SU-DHL-6 (cell line): ENCODE measurements around the gene CYB5A.

Experiments used
- H2AFZ ChIP-seq: fragments of 200-600 bp; sonication (generic); 2 replicates; pipeline ENCODE4 v1.6.1; 2014; ENCODE audit warnings: low read depth, mild to moderate bottlenecking, moderate library complexity, mixed read lengths, antibody characterized with exemption, low read length; ENCODE audit not compliant: severe bottlenecking
- H3F3A ChIP-seq: fragments of 200-600 bp; shearing (Covaris generic); 2 replicates; pipeline ENCODE4 v1.6.0; 2016; ENCODE audit warnings: antibody characterized with exemption, mild to moderate bottlenecking; ENCODE audit not compliant: insufficient read depth
- H3K27ac ChIP-seq: fragments of 200-600 bp; sonication (generic); 2 replicates; pipeline ENCODE4 v1.5.1; 2016; ENCODE audit warnings: low read depth, mild to moderate bottlenecking, low read length, moderate library complexity, mixed read lengths
- H3K27me3 ChIP-seq: fragments of 200-600 bp; sonication (generic), shearing (Covaris generic); 2 replicates; pipeline ENCODE4 v1.6.0; 2014; ENCODE audit warnings: mild to moderate bottlenecking, low read length
- H3K36me3 ChIP-seq: fragments of 200-600 bp; sonication (generic); 2 replicates; pipeline ENCODE4 v1.6.1; 2014; ENCODE audit warnings: mild to moderate bottlenecking, low read length, mixed read lengths
- H3K4me2 ChIP-seq: fragments of 300-600, 200-600 bp; shearing (Covaris generic), sonication (generic); 2 replicates; pipeline ENCODE4 v1.6.0; 2014; ENCODE audit warnings: low read length, low read depth, mild to moderate bottlenecking; ENCODE audit not compliant: poor library complexity, severe bottlenecking
- H3K4me3 ChIP-seq: fragments of 200-600 bp; sonication (generic); 2 replicates; pipeline ENCODE4 v1.5.1; 2014; ENCODE audit warnings: antibody characterized with exemption, low read length, mild to moderate bottlenecking, mixed read lengths; ENCODE audit not compliant: insufficient read depth, poor library complexity, severe bottlenecking
- H3K79me2 ChIP-seq: fragments of 200-600 bp; sonication (generic); 2 replicates; pipeline ENCODE4 v1.6.1; 2014; ENCODE audit warnings: mild to moderate bottlenecking, low read length, moderate library complexity; ENCODE audit not compliant: insufficient read depth
- H3K9ac ChIP-seq: fragments of 200-600 bp; sonication (generic); 2 replicates; pipeline ENCODE4 v1.7.0; 2014; ENCODE audit warnings: mild to moderate bottlenecking, low read length
- H3K9me2 ChIP-seq: fragments of 200-600 bp; sonication (generic); replicated peaks from 2 replicates; pipeline ENCODE4 v1.6.1; 2014; ENCODE audit warnings: low read length; ENCODE audit not compliant: insufficient read depth
- H3K9me3 ChIP-seq: fragments of 200-600 bp; sonication (generic); 2 replicates; pipeline ENCODE4 v1.6.1; 2014; ENCODE audit warnings: low read length, mixed read lengths; ENCODE audit not compliant: insufficient read depth
- H4K20me1 ChIP-seq: fragments of 200-600 bp; sonication (generic); 2 replicates; pipeline ENCODE4 v1.6.1; 2014; ENCODE audit warnings: low read depth, mild to moderate bottlenecking, antibody characterized with exemption, low read length, moderate library complexity, mixed read lengths
- EZH2phosphoT487 ChIP-seq: fragments of 200-600 bp; sonication (generic), shearing (Covaris generic); conservative IDR thresholded peaks from 2 replicates; pipeline ENCODE4 v1.6.1; 2018; ENCODE audit warnings: mild to moderate bottlenecking, antibody characterized with exemption, low read length, moderate library complexity, mixed read lengths
- TF ChIP-seq, protein P1 (sequence below): fragments of 200-600 bp; sonication (generic); IDR thresholded peaks from one replicate; pipeline ENCODE4 v1.5.1; 2017; ENCODE audit warnings: antibody characterized with exemption, mild to moderate bottlenecking, low read length, moderate library complexity; ENCODE audit not compliant: insufficient read depth, poor library complexity, severe bottlenecking

The CYB5A gene

DNA sequence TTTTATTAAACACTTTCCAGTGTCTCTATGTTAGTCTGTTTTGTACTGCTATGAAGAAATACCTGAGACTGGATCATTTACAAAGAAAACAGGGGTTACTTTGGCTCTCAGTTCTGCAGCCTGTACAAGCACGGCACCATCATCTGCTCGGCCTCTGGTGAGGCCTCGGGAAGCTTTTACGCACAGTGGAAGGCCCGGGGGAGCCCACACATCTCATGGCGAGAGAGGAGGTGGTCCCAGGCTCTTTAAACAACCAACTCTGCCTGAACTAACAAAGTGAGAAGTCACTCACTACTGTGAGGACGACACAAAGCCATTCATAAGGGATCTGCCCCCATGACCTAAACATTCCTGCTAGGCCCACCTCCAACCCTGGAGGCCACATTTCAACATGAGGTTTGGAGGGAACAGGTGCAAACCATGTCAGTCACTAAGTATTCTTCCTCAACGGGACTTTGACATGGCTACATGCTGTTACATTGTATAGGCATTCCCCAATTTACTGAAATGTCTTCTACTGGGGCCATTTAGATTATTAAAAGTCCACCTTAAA is 26.1 kb downstream of the CYB5A start:
- TF ChIP-seq, protein P1, sequence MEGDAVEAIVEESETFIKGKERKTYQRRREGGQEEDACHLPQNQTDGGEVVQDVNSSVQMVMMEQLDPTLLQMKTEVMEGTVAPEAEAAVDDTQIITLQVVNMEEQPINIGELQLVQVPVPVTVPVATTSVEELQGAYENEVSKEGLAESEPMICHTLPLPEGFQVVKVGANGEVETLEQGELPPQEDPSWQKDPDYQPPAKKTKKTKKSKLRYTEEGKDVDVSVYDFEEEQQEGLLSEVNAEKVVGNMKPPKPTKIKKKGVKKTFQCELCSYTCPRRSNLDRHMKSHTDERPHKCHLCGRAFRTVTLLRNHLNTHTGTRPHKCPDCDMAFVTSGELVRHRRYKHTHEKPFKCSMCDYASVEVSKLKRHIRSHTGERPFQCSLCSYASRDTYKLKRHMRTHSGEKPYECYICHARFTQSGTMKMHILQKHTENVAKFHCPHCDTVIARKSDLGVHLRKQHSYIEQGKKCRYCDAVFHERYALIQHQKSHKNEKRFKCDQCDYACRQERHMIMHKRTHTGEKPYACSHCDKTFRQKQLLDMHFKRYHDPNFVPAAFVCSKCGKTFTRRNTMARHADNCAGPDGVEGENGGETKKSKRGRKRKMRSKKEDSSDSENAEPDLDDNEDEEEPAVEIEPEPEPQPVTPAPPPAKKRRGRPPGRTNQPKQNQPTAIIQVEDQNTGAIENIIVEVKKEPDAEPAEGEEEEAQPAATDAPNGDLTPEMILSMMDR = no peak
- no peak for TF ChIP-seq EZH2phosphoT487
- no peaks in the 10 kb centered on the region for H4K20me1 ChIP-seq
- H3F3A ChIP-seq = no peaks in the 10 kb centered on the region
- H3K27ac ChIP-seq = no peak overlapping the region
- H3K9me2 ChIP-seq = no peaks in the 10 kb centered on the region
- H3K4me3 ChIP-seq = no peak overlapping the region
- no peak overlapping the region for H3K4me2 ChIP-seq
- H2AFZ ChIP-seq = no peak overlapping the region
- no peak overlapping the region for H3K9ac ChIP-seq
- H3K9me3 ChIP-seq = no peaks in the 10 kb centered on the region
- no peaks in the 10 kb centered on the region for H3K27me3 ChIP-seq
- H3K36me3 ChIP-seq = no peaks in the 10 kb centered on the region
- H3K79me2 ChIP-seq = no peaks in the 10 kb centered on the region

DNA sequence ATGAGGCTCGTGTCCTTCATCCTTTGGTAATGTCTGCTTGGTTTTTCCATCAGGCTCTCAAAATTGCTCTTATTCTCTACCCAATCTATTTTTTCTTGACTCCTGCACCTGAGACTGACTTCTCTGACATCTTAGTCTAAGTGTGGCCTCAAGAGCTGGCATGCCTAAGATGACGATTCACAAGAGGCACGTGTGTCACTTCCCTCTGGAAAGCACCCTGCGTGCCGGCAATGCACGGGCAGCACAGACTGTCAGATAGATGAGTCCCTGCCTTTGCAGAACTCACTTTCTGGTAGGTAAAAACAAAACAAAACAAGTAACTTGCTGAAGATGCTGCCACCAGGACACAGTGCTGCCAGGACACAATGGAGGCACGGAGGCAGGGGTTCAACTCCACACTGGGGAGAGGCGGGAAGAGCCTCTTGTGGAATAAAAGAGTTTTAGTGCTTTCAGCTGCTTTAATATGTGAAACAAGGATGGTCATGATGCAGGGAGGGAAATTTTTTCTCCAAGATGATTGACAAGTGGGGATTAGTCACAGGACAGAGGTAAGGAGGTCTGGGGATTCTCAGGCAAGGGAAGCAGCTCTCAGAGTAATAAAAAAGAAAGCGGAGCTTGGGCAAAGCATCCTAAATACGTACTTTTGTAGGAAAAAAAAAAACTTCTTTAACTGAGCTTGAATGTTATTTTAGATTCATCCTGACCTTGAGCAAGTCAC is 27.3 kb downstream of the CYB5A start:
- no peak overlapping the region for H3K9ac ChIP-seq
- H3F3A ChIP-seq = no peaks in the 10 kb centered on the region
- TF ChIP-seq, protein P1 = no peak
- no peak for TF ChIP-seq EZH2phosphoT487
- no peak overlapping the region for H3K4me2 ChIP-seq
- H2AFZ ChIP-seq = no peak overlapping the region
- no peak overlapping the region for H3K27ac ChIP-seq
- H4K20me1 ChIP-seq = no peaks in the 10 kb centered on the region
- H3K27me3 ChIP-seq = no peaks in the 10 kb centered on the region
- no peaks in the 10 kb centered on the region for H3K36me3 ChIP-seq
- no peak overlapping the region for H3K4me3 ChIP-seq
- no peaks in the 10 kb centered on the region for H3K79me2 ChIP-seq
- H3K9me3 ChIP-seq = no peaks in the 10 kb centered on the region
- no peaks in the 10 kb centered on the region for H3K9me2 ChIP-seq

DNA sequence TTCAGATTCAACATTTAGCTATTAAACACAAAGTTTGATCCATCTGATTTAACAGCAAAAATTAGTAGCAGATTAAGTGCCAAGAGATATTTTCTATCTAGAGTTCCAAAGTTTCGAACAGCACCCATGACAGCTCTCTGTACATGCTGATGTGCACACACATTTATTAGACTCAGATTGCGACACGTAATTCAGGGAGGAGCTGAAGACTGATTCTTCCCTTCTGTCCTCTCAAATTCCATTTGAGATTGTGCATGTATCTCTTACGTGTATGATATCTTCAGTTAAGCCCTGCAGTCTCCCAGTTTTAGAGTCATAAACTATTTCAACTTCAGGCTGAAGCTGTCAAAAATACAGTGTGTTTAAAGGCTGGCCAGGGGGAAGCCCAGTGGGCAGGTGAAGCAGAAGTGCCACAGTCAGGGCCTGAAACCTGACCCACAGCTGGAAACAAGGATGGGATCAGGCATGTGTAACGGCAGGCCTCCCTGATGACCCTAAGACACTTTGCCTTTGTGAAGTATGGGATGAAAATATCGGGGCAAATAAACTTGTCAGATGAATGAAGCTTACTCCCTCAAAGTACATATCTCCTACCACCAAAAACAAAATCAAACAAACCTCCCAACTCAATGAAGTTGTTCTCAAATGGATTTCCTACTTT is 30.6 kb downstream of the CYB5A start:
- H3F3A ChIP-seq = no peaks in the 10 kb centered on the region
- H3K4me2 ChIP-seq = no peak overlapping the region
- H3K9ac ChIP-seq = no peak overlapping the region
- no peaks in the 10 kb centered on the region for H3K36me3 ChIP-seq
- H3K79me2 ChIP-seq = no peaks in the 10 kb centered on the region
- no peak overlapping the region for H2AFZ ChIP-seq
- no peak overlapping the region for H3K4me3 ChIP-seq
- H3K27ac ChIP-seq = no peak overlapping the region
- no peaks in the 10 kb centered on the region for H3K9me3 ChIP-seq
- no peaks in the 10 kb centered on the region for H3K27me3 ChIP-seq
- H3K9me2 ChIP-seq = no peaks in the 10 kb centered on the region
- H4K20me1 ChIP-seq = no peaks in the 10 kb centered on the region
- no peak for TF ChIP-seq EZH2phosphoT487
- TF ChIP-seq, protein P1 = no peak
